K562 (cell line): ENCODE measurements around the gene GLYAT.

ENCODE experiments used
- BCOR ChIP-seq: fragments of 450-650 bp; IDR thresholded peaks from 2 replicates; pipeline ENCODE4 v1.6.1; 2016
- RAD51 ChIP-seq: fragments of 450-650 bp; IDR thresholded peaks from 2 replicates; pipeline ENCODE4 v1.7.1; 2016; ENCODE audit warnings: low read depth, mild to moderate bottlenecking, borderline replicate concordance
- REST ChIP-seq, 2 experiments: fragments of 450-650 bp; formaldehyde crosslinking in 1 of 2; IDR thresholded peaks; 2 replicates each; pipeline versions ENCODE4 v1.4.0 to v1.6.1; 2014 to 2020; ENCODE audit warnings: mild to moderate bottlenecking in 2 of 2, borderline replicate concordance in 1 of 2, low read depth in 1 of 2
- SNRNP70 ChIP-seq: fragments of 200-400 bp; formaldehyde crosslinking; optimal IDR thresholded peaks from 2 replicates; pipeline ENCODE3; 2017; ENCODE audit warnings: low read depth, low read length
- THRB ChIP-seq: fragments of 450-650 bp; formaldehyde crosslinking; conservative IDR thresholded peaks from 2 replicates; pipeline ENCODE4 v1.4.0; 2022; ENCODE audit warnings: mild to moderate bottlenecking, missing genetic modification characterization
- U2AF1 ChIP-seq: fragments of 200-400 bp; formaldehyde crosslinking; optimal IDR thresholded peaks from 2 replicates; pipeline ENCODE3; 2017; ENCODE audit warnings: mild to moderate bottlenecking, low read depth, low read length, moderate library complexity
- ZBED1 ChIP-seq: IDR thresholded peaks from 2 replicates; pipeline ENCODE4 v1.6.1; 2014
- ZEB2 ChIP-seq: fragments of 450-650 bp; IDR thresholded peaks from 2 replicates; pipeline ENCODE4 v1.6.1; 2016

GRCh38 chr11:58719406-58720117, 12.2 kb downstream of the GLYAT start:
- TF ChIP-seq ZBED1 (no peak), RAD51 (no peak), THRB (CRISPR knock-in tag) (no peak), BCOR (no peak), SNRNP70 (no peak), U2AF1 (no peak), ZEB2 (no peak), REST (IDR thresholded peaks at IDR 0.05; ENCODE audit: borderline replicate concordance) (no peak), REST (CRISPR knock-in tag; IDR thresholded peaks at IDR 0.05; ENCODE audit: low read depth) (no peak)
